NT2/D1 (cell line): ENCODE measurements around the gene NBDY.

ENCODE experiments used
- YY1 ChIP-seq: IDR thresholded peaks from 2 replicates; pipeline ENCODE4 v1.6.1; 2011; ENCODE audit not compliant: insufficient read length, insufficient read depth
- ZNF274 ChIP-seq: IDR thresholded peaks from 2 replicates; pipeline ENCODE4 v1.6.1; 2011; ENCODE audit warnings: mild to moderate bottlenecking, low read depth, low read length

DNA sequence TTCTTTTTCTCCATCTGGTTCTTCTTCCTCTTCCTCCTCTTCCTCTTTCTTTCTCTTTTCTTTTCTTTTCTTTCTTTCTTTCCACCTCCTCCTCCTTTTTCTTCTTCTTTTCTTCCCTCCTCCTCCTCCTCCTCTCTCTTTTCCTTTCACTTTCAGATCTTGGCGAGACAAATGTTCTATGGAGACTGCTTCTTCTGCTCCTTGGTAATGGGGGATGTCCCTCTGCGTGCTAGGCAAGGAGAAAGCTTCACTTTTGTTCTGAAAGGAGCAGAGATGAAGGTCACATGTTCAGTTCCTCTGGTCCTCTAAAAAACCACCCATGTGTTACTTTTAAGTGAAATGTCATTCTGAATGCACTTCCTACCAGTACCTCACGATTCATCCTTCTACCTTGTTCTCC is 33.2 kb downstream of the NBDY start:
- TF ChIP-seq ZNF274, result no peak
- TF ChIP-seq YY1, result no peak
